Lung (tissue), 12 donors: ENCODE measurements around the gene OR2B3. TPM values are rescaled to one million over a fixed set of nuclear protein-coding genes. Genes with fewer than 3 reads are reported as not detected.

Experiments
- ATAC-seq: fragments of 200-7000 bp; cut with Tn5 transposase; one replicate; pipeline ENCODE4 v1.9.1; 2020; ENCODE audit warnings: moderate number of reproducible peaks; ENCODE audit not compliant: insufficient read depth, low FRiP score
- DNase-seq, 3 donors: peaks; one replicate each; pipeline ENCODE4 v3.0.0-alpha.2; 2013 to 2017
- H3K27ac ChIP-seq, 2 donors: one replicate each; pipeline ENCODE4 v1.5.1; 2013; ENCODE audit warnings: mild to moderate bottlenecking in 2 of 2, moderate library complexity in 2 of 2, control low read depth in 1 of 2, inconsistent platforms in 1 of 2, low read depth in 1 of 2, low read length in 1 of 2
- H3K27me3 ChIP-seq, 3 donors: one replicate each; pipeline ENCODE4 v1.5.1; 2013; ENCODE audit warnings: low read length in 2 of 3; ENCODE audit not compliant: control insufficient read depth in 3 of 3, insufficient read depth in 3 of 3
- H3K36me3 ChIP-seq, 4 donors: one replicate each; pipeline ENCODE4 v1.5.1; 2013; ENCODE audit warnings: low read length in 4 of 4, mild to moderate bottlenecking in 1 of 4, moderate library complexity in 1 of 4; ENCODE audit not compliant: control insufficient read depth in 4 of 4, insufficient read depth in 4 of 4
- H3K4me1 ChIP-seq, 5 donors: one replicate each; pipeline ENCODE4 v1.5.1; 2013; ENCODE audit warnings: low read length in 5 of 5, mild to moderate bottlenecking in 2 of 5, moderate library complexity in 1 of 5; ENCODE audit not compliant: control insufficient read depth in 5 of 5, insufficient read depth in 5 of 5
- H3K4me3 ChIP-seq: one replicate; pipeline ENCODE4 v1.5.1; 2013; ENCODE audit warnings: mild to moderate bottlenecking, control low read depth, moderate library complexity
- H3K9ac ChIP-seq, 2 donors: one replicate each; pipeline ENCODE4 v1.5.1; 2013; ENCODE audit warnings: low read length in 2 of 2, control low read depth in 1 of 2; ENCODE audit not compliant: insufficient read depth in 1 of 2
- H3K9me3 ChIP-seq, 4 donors: one replicate each; pipeline ENCODE4 v1.5.1; 2013; ENCODE audit warnings: low read length in 3 of 4, mild to moderate bottlenecking in 1 of 4, moderate library complexity in 1 of 4; ENCODE audit not compliant: control insufficient read depth in 4 of 4, insufficient read depth in 3 of 4
- CTCF ChIP-seq: IDR thresholded peaks from 2 replicates; pipeline ENCODE4 v1.5.1; 2012; ENCODE audit warnings: mild to moderate bottlenecking; ENCODE audit errors: control extremely low read depth, extremely low read depth
- WGBS, 2 donors: extraction: QIAGEN DNeasy Blood & Tissue Kit; methylation state at CpG; one replicate each; pipeline ENCODE4 v1.1.7; 2013; 5-methylcytosine and 5-hydroxymethylcytosine counted together
- polyA plus RNA-seq, 2 donors: library from polyadenylated mRNA; stranded (reverse); fragments of 200-250 nt; gene quantifications; one replicate each; pipeline ENCODE4 v1.2.1, GENCODE V29; 2013
- total RNA-seq, 2 donors: library from RNA; depleted of rRNA in 1 of 2; stranded (reverse); fragments of >200 nt in 1 of 2; gene quantifications; one replicate each; pipeline ENCODE4 v1.2.1, GENCODE V29; 2014 to 2021
- donor health status: control.
- donor health status: control.
- donor health status: Bipolar disorder and iron deficiency.
- donor health status: healthy.
- donor health status: DM: yes; HTN: yes; CAD: no.

The OR2B3 gene
- total and polyA plus RNA-seq, 4 donors, result not detected

- no peak for DNase-seq
- Histone ChIP-seq H3K9ac (no peak overlapping the region), H3K27me3 (no peaks in the 10 kb centered on the region), H3K4me1 (no peaks in the 10 kb centered on the region), H3K27ac (no peak overlapping the region), H3K9me3 (no peaks in the 10 kb centered on the region), H3K4me3 (no peak overlapping the region), H3K36me3 (no peaks in the 10 kb centered on the region)
- ATAC-seq, result no peak
- no peak for TF ChIP-seq CTCF
Observed at GRCh38 chr6:29081312-29081711, 5.8 kb downstream of the OR2B3 start.

- ATAC-seq (no peak), DNase-seq (no peak)
- Histone ChIP-seq H3K4me3 (no peak overlapping the region), H3K9me3 (no peaks in the 10 kb centered on the region), H3K27ac (no peak overlapping the region), H3K9ac (no peak overlapping the region), H3K36me3 (no peaks in the 10 kb centered on the region), H3K27me3 (no peaks in the 10 kb centered on the region), H3K4me1 (no peaks in the 10 kb centered on the region)
- no peak for TF ChIP-seq CTCF
- WGBS, 2 donors, result 71 to 84% methylated on average over 1 of the region's 1 CpG
Observed at GRCh38 chr6:29079203-29079602, 7.9 kb downstream of the OR2B3 start.

GRCh38 chr6:29071831-29072723 is 15.0 kb downstream of the OR2B3 start:
- Histone ChIP-seq H3K4me1 (no peaks in the 10 kb centered on the region), H3K27ac (no peak overlapping the region), H3K36me3 (no peaks in the 10 kb centered on the region), H3K9me3 (no peaks in the 10 kb centered on the region), H3K4me3 (no peak overlapping the region), H3K9ac (no peak overlapping the region), H3K27me3 (peaks cover 0 to 2% (median 0%) of the 10 kb centered on the region in 3 donors)
- TF ChIP-seq CTCF, result peak; percentile 17
- WGBS, 2 donors, result 36 to 37% methylated on average over 9 of the region's 9 CpGs
- no peak for ATAC-seq
- peak in 1 of 3 donors; percentile 4 for DNase-seq

GRCh38 chr6:29051680-29052079 is 35.4 kb downstream of the OR2B3 start:
- Histone ChIP-seq H3K27ac (no peak overlapping the region), H3K27me3 (peaks cover 0 to 6% (median 0%) of the 10 kb centered on the region in 3 donors), H3K4me1 (no peaks in the 10 kb centered on the region), H3K36me3 (no peaks in the 10 kb centered on the region), H3K9ac (no peak overlapping the region), H3K9me3 (peaks cover 0 to 2% (median 0%) of the 10 kb centered on the region in 4 donors), H3K4me3 (no peak overlapping the region)
- WGBS, 2 donors, result 78 to 84% methylated on average over 3 of the region's 3 CpGs
- ATAC-seq, result no peak
- DNase-seq, result no peak
- no peak for TF ChIP-seq CTCF
